ENCODE results near the gene MALRD1.

The MALRD1 gene

GRCh38 chr10:19563388-19564141, 515.0 kb downstream of the MALRD1 start:
- TF ChIP-seq, protein P1, sequence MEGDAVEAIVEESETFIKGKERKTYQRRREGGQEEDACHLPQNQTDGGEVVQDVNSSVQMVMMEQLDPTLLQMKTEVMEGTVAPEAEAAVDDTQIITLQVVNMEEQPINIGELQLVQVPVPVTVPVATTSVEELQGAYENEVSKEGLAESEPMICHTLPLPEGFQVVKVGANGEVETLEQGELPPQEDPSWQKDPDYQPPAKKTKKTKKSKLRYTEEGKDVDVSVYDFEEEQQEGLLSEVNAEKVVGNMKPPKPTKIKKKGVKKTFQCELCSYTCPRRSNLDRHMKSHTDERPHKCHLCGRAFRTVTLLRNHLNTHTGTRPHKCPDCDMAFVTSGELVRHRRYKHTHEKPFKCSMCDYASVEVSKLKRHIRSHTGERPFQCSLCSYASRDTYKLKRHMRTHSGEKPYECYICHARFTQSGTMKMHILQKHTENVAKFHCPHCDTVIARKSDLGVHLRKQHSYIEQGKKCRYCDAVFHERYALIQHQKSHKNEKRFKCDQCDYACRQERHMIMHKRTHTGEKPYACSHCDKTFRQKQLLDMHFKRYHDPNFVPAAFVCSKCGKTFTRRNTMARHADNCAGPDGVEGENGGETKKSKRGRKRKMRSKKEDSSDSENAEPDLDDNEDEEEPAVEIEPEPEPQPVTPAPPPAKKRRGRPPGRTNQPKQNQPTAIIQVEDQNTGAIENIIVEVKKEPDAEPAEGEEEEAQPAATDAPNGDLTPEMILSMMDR (IDR thresholded peaks at IDR 0.05; ENCODE audit: low read depth, low read length, missing control alignments) = no peak
- in situ Hi-C loops (cut with HindIII; ENCODE audit: low sequenced_read_pairs) = no loop called here

DNA sequence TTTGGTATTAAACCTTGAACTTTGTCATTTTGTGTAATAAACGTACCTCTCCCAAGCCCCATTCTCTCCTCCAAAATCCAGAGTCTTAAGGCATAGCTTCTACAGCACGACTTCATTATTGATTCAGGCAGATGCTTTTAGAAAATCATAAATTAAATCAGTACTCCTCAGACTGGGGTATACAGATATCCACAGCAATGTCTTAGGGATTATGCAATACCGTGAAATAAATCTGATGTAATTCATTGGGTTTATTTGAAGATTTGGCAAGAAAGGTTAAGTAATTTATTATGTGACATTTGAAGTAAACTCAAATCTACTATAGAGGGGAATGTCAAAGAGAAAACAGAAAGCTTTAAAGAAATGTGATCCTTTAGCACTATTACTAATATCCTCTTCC, 521.5 kb downstream of the MALRD1 start:
- in situ Hi-C loops (cut with HindIII; ENCODE audit: low sequenced_read_pairs) = no loop called here
- DNase-seq (ENCODE audit: low read depth) = no peak
- no peak overlapping the region for H3K4me3 ChIP-seq (ENCODE audit: low read depth, low read length)
- TF ChIP-seq, protein P1 (IDR thresholded peaks at IDR 0.05; ENCODE audit: low read depth, low read length, missing control alignments) = no peak

More at GRCh38 chr10:19563388-19564141, 515.0 kb downstream of the MALRD1 start:
- DNase-seq (ENCODE audit: low read depth) = no peak
- H3K4me3 ChIP-seq (ENCODE audit: low read depth, low read length) = no peak overlapping the region

- in situ Hi-C loops (cut with HindIII; ENCODE audit: low sequenced_read_pairs) = no loop called here
- H3K4me3 ChIP-seq (ENCODE audit: low read depth, low read length) = no peak overlapping the region
- TF ChIP-seq, protein P1 (IDR thresholded peaks at IDR 0.05; ENCODE audit: low read depth, low read length, missing control alignments) = no peak
- DNase-seq (ENCODE audit: low read depth) = no peak
These were observed 522.4 kb downstream of the MALRD1 start for GRCh38 chr10:19570991-19571390.

DNA sequence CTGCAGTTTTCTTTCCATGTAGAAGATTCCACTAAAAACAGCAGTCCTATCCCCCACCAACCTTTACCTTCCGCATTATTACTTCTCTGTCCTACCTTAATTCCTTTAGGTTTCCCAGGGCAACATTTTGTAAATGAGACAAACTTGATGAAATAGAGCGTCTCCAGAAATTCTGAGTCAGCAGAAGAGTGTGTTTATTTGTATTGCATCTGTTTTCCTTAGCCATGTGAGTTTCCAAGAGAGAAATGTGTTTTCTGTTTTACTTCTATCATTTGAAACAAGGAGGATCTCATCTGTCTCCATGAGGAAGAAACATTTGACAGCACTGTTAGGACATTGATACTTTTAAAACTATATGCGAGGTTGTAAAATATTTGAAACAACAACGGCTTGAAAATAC, 523.5 kb downstream of the MALRD1 start:
- H3K4me3 ChIP-seq (ENCODE audit: low read depth, low read length) = no peak overlapping the region
- TF ChIP-seq, protein P1 (IDR thresholded peaks at IDR 0.05; ENCODE audit: low read depth, low read length, missing control alignments) = no peak
- no peak for DNase-seq (ENCODE audit: low read depth)
- in situ Hi-C loops (cut with HindIII; ENCODE audit: low sequenced_read_pairs) = no loop called here

DNA sequence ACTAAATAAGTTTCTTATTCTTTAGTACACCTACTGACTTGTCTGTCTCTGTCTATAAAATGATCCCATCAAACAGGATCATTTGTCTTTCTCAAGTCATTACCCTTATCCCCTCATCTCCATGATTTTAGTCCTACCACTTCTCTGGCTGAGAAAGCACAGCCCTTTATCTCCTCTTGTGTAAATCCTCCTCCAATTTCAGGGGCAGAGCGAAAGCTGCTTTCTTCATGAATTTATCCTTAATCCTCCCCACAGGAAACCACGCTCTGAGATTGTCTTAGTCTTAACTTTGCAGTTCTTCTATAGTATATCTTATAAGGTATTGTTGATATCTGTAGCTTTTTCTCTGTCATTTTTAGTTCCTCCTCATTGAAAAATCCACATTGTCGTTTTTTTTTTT, 528.0 kb downstream of the MALRD1 start:
- TF ChIP-seq, protein P1 (IDR thresholded peaks at IDR 0.05; ENCODE audit: low read depth, low read length, missing control alignments) = no peak
- no peak overlapping the region for H3K4me3 ChIP-seq (ENCODE audit: low read depth, low read length)
- DNase-seq (ENCODE audit: low read depth) = no peak
- in situ Hi-C loops (cut with HindIII; ENCODE audit: low sequenced_read_pairs) = no loop called here

- in situ Hi-C loops (cut with HindIII; ENCODE audit: low sequenced_read_pairs) = no loop called here
- no peak overlapping the region for H3K4me3 ChIP-seq (ENCODE audit: low read depth, low read length)
- no peak for DNase-seq (ENCODE audit: low read depth)
- TF ChIP-seq, protein P1 (IDR thresholded peaks at IDR 0.05; ENCODE audit: low read depth, low read length, missing control alignments) = no peak
These were observed 528.8 kb downstream of the MALRD1 start for GRCh38 chr10:19577381-19577780.
